Measurements from ENCODE around the gene ADRA1B.

- TF ChIP-seq EP300 (IDR thresholded peaks at IDR 0.05; ENCODE audit: borderline replicate concordance) (no peak), EGR1 (IDR thresholded peaks at IDR 0.05) (no peak), TCF12 (IDR thresholded peaks at IDR 0.05; ENCODE audit: low read depth) (no peak), CREB1 (IDR thresholded peaks at IDR 0.05; ENCODE audit: low read depth) (no peak), TAF1 (IDR thresholded peaks at IDR 0.05; ENCODE audit: low read depth) (no peak)
These were observed 37.3 kb upstream of the ADRA1B start for GRCh38 chr5:159878988-159879471.
